Measurements from ENCODE around the gene WSCD2. TPM values are rescaled to one million over a fixed set of nuclear protein-coding genes. Genes with fewer than 3 reads are reported as not detected.

WSCD2 gene
- 0.02 TPM in 1 of 5 replicates, not detected in the others for total RNA-seq (2022; extraction: Qiagen RNA extraction)

GRCh38 chr12:108129017-108129812 lies at the start of gene WSCD2:
Gene WSCD2, plus strand, starts transcription at chr12:108129288. Its CDS starts 66,545 bp downstream, at chr12:108195833.

Other genes with a start within 250 kb of the WSCD2 start
- gene CMKLR1, start 210.0 kb downstream of the WSCD2 start, total RNA-seq (2022; extraction: Qiagen RNA extraction) = 0.02 to 0.11 TPM (median 0.05 TPM) in 3 of 5 replicates, not detected in the others

Measured in A549 treated with dexamethasone at 1 μM for 4 hours (cell line).